Erythroblast (primary cell): Measurements from ENCODE around the gene NADSYN1.

Source experiments
- DNase-seq, 2 experiments: peaks; one replicate each; lab custom pipeline; 2025; lab: John Stamatoyannopoulos, UW
- GATA1 ChIP-seq: IDR thresholded peaks from 2 replicates; pipeline ENCODE4 v1.6.1; 2011; ENCODE audit warnings: low read depth, mild to moderate bottlenecking, control low read depth, low read length, moderate library complexity
- POLR2A ChIP-seq: IDR thresholded peaks from 2 replicates; pipeline ENCODE4 v1.6.1; 2011; ENCODE audit warnings: mild to moderate bottlenecking, low read length

Gene NADSYN1

GRCh38 chr11:71441251-71441650, 11.8 kb upstream of the NADSYN1 start:
- DNase-seq = no peak
- TF ChIP-seq GATA1 (no peak), POLR2A (no peak)

GRCh38 chr11:71442123-71442522, 10.9 kb upstream of the NADSYN1 start:
- TF ChIP-seq POLR2A (no peak), GATA1 (no peak)
- DNase-seq = no peak

- no peak for DNase-seq
- TF ChIP-seq POLR2A (no peak), GATA1 (no peak)
Observed at GRCh38 chr11:71442880-71443279, 10.1 kb upstream of the NADSYN1 start.

GRCh38 chr11:71443736-71444445, 9.1 kb upstream of the NADSYN1 start:
- no peak for DNase-seq
- TF ChIP-seq GATA1 (no peak), POLR2A (no peak)

GRCh38 chr11:71444811-71445210, 8.2 kb upstream of the NADSYN1 start:
- DNase-seq = no peak
- TF ChIP-seq POLR2A (no peak), GATA1 (no peak)

- TF ChIP-seq POLR2A = no peak
- no peak for TF ChIP-seq GATA1
- no peak for DNase-seq
Observed at GRCh38 chr11:71446150-71446549, 6.9 kb upstream of the NADSYN1 start.

DNA sequence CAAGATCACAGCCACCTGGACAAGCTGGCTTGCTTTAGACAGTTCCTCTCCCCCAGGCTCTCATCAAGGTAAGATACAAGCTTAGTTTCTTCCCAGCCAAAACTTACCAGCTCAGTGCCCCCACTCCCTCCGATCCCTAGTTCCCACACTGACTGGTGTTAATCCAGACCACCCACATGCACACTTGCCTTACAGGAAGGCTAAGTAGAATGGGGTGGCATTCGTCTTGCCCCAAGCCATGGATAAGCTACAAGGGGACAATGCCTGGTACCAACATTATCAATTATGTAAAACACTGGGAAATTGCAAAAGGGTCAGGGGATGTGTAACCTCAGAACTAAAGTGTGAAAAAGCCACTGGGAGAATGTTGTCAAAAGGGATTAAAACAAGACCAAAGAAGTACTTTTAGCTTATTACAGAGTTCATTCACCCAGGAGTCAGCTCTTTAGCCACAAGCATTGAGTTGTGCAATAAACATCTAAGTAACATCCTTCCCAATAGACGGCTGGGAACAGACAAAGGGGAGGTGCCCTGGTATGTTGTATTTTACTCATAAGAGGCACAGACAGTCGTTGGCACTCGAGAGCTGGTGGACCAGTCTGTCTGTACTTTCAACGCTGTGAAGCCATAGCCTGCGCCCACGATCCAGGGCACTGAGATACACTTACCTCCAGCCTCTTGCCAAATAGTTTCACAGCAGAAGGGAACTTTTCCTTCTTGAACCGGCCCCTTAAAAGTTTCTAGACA, 5.9 kb upstream of the NADSYN1 start:
- no peak for TF ChIP-seq POLR2A
- no peak for TF ChIP-seq GATA1
- DNase-seq = peak in 1 of 2 experiments; percentile 26

DNA sequence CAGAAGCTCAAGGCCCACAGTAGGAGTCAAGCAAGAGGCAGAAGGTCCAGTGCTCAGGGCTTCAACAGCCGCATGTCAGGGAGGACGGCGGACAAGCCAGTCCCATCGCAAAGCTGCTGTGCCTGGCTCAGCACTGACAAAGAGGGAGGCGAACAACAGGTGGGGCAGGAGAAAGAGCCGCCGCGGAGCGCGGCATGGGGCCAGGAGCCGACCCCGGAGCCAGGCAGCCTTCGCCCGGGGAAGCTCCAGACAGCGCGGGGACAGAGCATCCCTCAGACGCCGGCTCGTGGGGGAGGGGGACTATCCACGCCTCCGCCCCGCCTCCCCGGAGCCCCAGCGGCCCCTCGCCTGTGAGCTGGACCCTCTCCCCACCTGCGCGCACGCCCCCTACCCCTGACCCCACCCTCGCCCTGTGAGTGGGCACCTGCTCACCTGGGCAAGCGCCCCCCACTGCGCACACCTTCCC, 5.2 kb upstream of the NADSYN1 start:
- DNase-seq = peak in 1 of 2 experiments; percentile 52
- TF ChIP-seq POLR2A (no peak), GATA1 (no peak)

DNA sequence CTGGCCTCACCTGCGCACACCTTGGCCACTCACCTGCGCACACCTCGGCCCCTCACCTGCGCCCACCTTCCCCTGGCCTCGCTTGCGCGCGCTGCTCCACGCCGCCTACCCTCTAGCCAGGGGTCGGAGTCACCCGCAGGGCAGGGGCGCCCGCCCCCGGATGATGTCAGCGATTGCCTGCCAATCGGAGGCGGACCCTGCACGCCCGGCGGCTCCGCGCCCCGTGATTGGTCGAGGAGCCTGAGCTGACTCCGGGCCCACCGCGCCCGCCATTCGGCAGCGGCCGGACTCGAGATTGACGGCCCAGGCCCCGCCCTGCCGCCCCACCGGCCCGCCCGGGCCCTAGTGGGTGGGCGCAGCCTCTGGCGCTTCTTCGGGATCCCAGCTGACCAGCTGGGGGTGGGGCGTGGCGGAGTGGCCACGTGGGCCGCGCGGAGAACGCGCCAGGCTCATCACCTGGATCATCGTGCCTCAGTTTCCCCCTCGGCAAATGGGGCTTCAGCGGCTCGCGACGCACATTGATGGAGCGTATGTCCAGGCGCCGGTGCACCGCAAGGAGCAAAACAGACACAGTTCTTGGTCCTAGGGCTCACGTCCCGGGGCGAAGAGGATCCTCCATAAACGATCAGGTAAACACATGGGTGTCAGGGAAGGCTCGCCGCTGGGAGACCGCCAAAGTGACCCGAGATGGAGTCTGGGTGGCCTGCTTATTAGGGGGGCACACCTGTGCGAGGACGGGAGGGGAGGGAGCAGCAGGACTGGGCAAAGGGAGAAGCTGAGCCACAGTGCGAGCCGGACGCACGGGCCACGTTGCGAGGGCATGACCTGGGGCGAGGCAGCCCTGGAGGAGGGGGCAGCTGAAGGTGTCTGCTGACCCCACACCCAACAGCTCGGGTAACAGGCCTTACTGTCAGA, 4.5 kb upstream of the NADSYN1 start, which contains the start of gene DHCR7:
Gene DHCR7, minus strand, starts transcription at position 137 of the 915 bp plus-strand sequence. CDS start 3,441 bp downstream, outside the sequence.
- DNase-seq = peak; percentile 93 to 94
- TF ChIP-seq GATA1 (no peak), POLR2A (peak; percentile 3)

DNA sequence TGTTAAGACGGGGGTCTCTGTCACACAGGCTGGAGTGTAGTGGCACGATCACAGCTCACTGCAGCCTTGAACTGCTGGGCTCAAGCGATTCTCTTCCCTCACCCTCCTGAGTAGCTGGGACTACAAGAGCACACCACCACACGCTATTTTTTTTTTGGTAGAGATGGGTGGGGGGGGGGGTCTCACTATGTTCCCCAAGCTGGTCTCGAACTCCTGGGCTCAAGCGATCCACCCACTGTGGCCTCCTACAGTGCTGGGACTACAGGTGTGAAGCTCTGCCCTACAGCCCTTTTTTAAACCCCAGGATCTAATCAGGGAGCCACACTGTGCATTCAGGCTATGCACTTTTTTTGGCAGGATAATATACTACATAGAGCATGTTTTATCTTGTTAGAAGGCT, 3.4 kb upstream of the NADSYN1 start:
- no peak for TF ChIP-seq GATA1
- TF ChIP-seq POLR2A = no peak
- peak; percentile 37 to 41 for DNase-seq

DNA sequence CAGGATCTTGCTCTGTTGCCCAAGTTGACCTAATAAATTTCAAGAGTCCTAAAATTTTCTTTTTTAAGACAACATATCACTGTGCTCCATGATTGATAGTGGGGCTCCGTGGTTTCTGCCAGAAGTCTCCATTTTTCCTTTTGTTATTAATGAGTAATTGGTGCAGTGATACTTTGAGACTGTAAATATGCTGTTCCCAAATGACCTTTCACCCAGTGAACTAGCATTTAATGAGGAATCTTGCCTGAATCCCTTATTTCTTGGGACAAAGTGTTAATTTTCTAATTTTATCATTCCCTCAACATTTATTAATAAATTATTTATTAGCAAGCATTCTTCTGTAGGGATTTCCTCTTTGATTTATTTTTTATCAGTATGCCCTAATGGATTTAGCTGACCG, 2.5 kb upstream of the NADSYN1 start:
- DNase-seq = no peak
- TF ChIP-seq GATA1 (no peak), POLR2A (no peak)

DNA sequence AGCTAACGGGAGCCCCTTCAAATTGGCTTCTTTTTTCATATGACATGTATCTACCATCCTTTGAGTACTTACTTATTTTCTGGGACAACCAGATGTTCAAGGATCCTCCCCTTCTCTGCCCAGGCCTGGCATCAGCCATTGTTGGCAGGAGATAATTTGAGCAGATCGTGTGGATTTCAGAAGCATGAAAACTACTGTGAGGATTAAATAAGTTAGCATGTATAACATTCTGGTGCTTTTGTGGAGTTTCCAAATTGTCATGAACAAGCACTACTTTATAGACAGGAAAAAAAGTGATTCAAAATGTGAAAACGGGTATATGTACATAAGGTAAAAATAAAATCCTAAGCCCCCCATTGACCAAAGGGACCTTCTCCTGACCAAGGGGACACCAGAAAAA, 2.1 kb upstream of the NADSYN1 start:
- TF ChIP-seq GATA1 = no peak
- DNase-seq = no peak

- peak; percentile 32 to 39 for DNase-seq
- TF ChIP-seq POLR2A = no peak
- TF ChIP-seq GATA1 = no peak
Observed at GRCh38 chr11:71451596-71452198, 1.3 kb upstream of the NADSYN1 start.
